GM19468 (cell line): ENCODE data around the gene GPATCH2.

Experiments used
- ATAC-seq: cut with Tn5 transposase; IDR thresholded peaks from one replicate; pipeline ENCODE4 v1.9.1; 2021; ENCODE audit warnings: mild to moderate bottlenecking, moderate library complexity, moderate number of reproducible peaks; ENCODE audit not compliant: unreplicated experiment; ENCODE audit errors: extremely low read depth

Gene GPATCH2

GRCh38 chr1:217462159-217462558, 168.7 kb downstream of the GPATCH2 start:
- no peak for ATAC-seq

GRCh38 chr1:217457016-217457415, 173.9 kb downstream of the GPATCH2 start:
- no peak for ATAC-seq

GRCh38 chr1:217456261-217456660, 174.6 kb downstream of the GPATCH2 start:
- no peak for ATAC-seq

GRCh38 chr1:217453816-217454215, 177.1 kb downstream of the GPATCH2 start:
- ATAC-seq = no peak

- no peak for ATAC-seq
These were observed 181.5 kb downstream of the GPATCH2 start for GRCh38 chr1:217449370-217449769.

- ATAC-seq = no peak
These were observed 187.0 kb downstream of the GPATCH2 start for GRCh38 chr1:217443845-217444244.

- no peak for ATAC-seq
These were observed 193.5 kb downstream of the GPATCH2 start for GRCh38 chr1:217437376-217437775.

GRCh38 chr1:217435204-217435603, 195.7 kb downstream of the GPATCH2 start:
- ATAC-seq = no peak

- no peak for ATAC-seq
These were observed 197.2 kb downstream of the GPATCH2 start for GRCh38 chr1:217433664-217434063.

GRCh38 chr1:217432339-217432738, 198.6 kb downstream of the GPATCH2 start:
- no peak for ATAC-seq

- ATAC-seq = no peak
These were observed 199.5 kb downstream of the GPATCH2 start for GRCh38 chr1:217431395-217431794.

- no peak for ATAC-seq
These were observed 205.5 kb downstream of the GPATCH2 start for GRCh38 chr1:217425422-217425821.

- no peak for ATAC-seq
These were observed 211.7 kb downstream of the GPATCH2 start for GRCh38 chr1:217419194-217419551.

GRCh38 chr1:217418269-217419193, 212.4 kb downstream of the GPATCH2 start:
- ATAC-seq = no peak

- ATAC-seq = no peak
These were observed 213.5 kb downstream of the GPATCH2 start for GRCh38 chr1:217417363-217417762.

- ATAC-seq = no peak
These were observed 223.3 kb downstream of the GPATCH2 start for GRCh38 chr1:217407534-217408001.

GRCh38 chr1:217403026-217403720, 227.7 kb downstream of the GPATCH2 start:
- ATAC-seq = no peak

GRCh38 chr1:217402301-217402700, 228.6 kb downstream of the GPATCH2 start:
- no peak for ATAC-seq

- ATAC-seq = no peak
These were observed 237.0 kb downstream of the GPATCH2 start for GRCh38 chr1:217393896-217394295.

GRCh38 chr1:217392441-217392840, 238.4 kb downstream of the GPATCH2 start:
- no peak for ATAC-seq

- ATAC-seq = no peak
These were observed 241.0 kb downstream of the GPATCH2 start for GRCh38 chr1:217389895-217390294.
